Right ventricle myocardium superior (tissue), 1 donor: ENCODE measurements around the gene GSTM2. TPM values are rescaled to one million over a fixed set of nuclear protein-coding genes. Genes with fewer than 3 reads are reported as not detected.
"Not testable (repeated sequence)": the region's sequence is repeated elsewhere in the genome, so short reads cannot be mapped to it uniquely, and the experiment has no call there.

Source experiments
- ATAC-seq: fragments of 200-7000 bp; cut with Tn5 transposase; one replicate; pipeline ENCODE4 v1.9.1; 2020; ENCODE audit warnings: mild to moderate bottlenecking; ENCODE audit not compliant: poor library complexity
- DNase-seq: peaks from one replicate; pipeline ENCODE4 v3.0.0-alpha.2; 2020
- intact Hi-C: fragments of 100-400 bp; cut with DNase I; formaldehyde crosslinking; loops from one replicate; pipeline ENCODE4 v1.11.2; 2022
- total RNA-seq: library from RNA; stranded (reverse); fragmentation: NEBNext Ultra II Directional; extraction: Animal tissue kit (Norgen Biotek cat#: 25700); gene quantifications from one replicate; pipeline ENCODE4 v1.2.1, GENCODE V29; 2021
- donor health status: DM: no; HTN: yes; CAD: no; lungs with severe emphysema.

GSTM2 gene
- total RNA-seq, 1 donor from 2014 or later = 70.8 TPM

- intact Hi-C loops = no loop called here
- no peak for ATAC-seq
- DNase-seq = no peak
These were observed 26.6 kb upstream of the GSTM2 start for GRCh38 chr1:109641078-109641740.

- no peak for ATAC-seq
- intact Hi-C loops = no loop called here
- DNase-seq = no peak
These were observed 26.0 kb upstream of the GSTM2 start for GRCh38 chr1:109641861-109642260.

GRCh38 chr1:109642626-109643025, 25.2 kb upstream of the GSTM2 start:
- ATAC-seq (no peak), DNase-seq (no peak)
- intact Hi-C loops = no loop called here

- ATAC-seq = peak; percentile 92
- intact Hi-C loops = no loop called here
- peak; percentile 91 for DNase-seq
These were observed 24.2 kb upstream of the GSTM2 start for GRCh38 chr1:109643385-109644230.

- intact Hi-C loops = no loop called here
- DNase-seq = no peak
- ATAC-seq = no peak
These were observed 23.2 kb upstream of the GSTM2 start for GRCh38 chr1:109644670-109645069.

GRCh38 chr1:109649491-109649914, 18.4 kb upstream of the GSTM2 start:
- DNase-seq (no peak), ATAC-seq (peak; percentile 48)
- intact Hi-C loops = no loop called here

- no peak for DNase-seq
- intact Hi-C loops = no loop called here
- ATAC-seq = no peak
These were observed 17.2 kb upstream of the GSTM2 start for GRCh38 chr1:109650609-109651008.

- ATAC-seq (no peak), DNase-seq (no peak)
- intact Hi-C loops = no loop called here
These were observed 15.5 kb upstream of the GSTM2 start for GRCh38 chr1:109652402-109652801.

- intact Hi-C loops = no loop called here
- DNase-seq (no peak), ATAC-seq (no peak)
These were observed 14.6 kb upstream of the GSTM2 start for GRCh38 chr1:109653306-109653705.

GRCh38 chr1:109654519-109654918, 13.3 kb upstream of the GSTM2 start:
- no peak for ATAC-seq
- no peak for DNase-seq
- intact Hi-C loops = no loop called here

- peak; percentile 94 for DNase-seq
- intact Hi-C loops = no loop called here
- ATAC-seq = peak; percentile 98
These were observed 12.0 kb upstream of the GSTM2 start, which contains the start of gene GSTM4 for GRCh38 chr1:109655615-109656519. GSTM4 (plus strand) TSS chr1:109656099; CDS start chr1:109656390, 291 bp downstream.

GRCh38 chr1:109657395-109657794, 10.5 kb upstream of the GSTM2 start:
- intact Hi-C loops = no loop called here
- DNase-seq (no peak), ATAC-seq (no peak)

- DNase-seq = no peak
- intact Hi-C loops = no loop called here
- ATAC-seq = no peak
These were observed 9.9 kb upstream of the GSTM2 start for GRCh38 chr1:109657970-109658369.

GRCh38 chr1:109658533-109659042, 9.3 kb upstream of the GSTM2 start:
- intact Hi-C loops = no loop called here
- ATAC-seq (no peak), DNase-seq (no peak)

- no peak for ATAC-seq
- no peak for DNase-seq
- intact Hi-C loops = no loop called here
These were observed 8.7 kb upstream of the GSTM2 start for GRCh38 chr1:109659145-109659544.

GRCh38 chr1:109659997-109660690, 7.7 kb upstream of the GSTM2 start:
- intact Hi-C loops = no loop called here
- no peak for DNase-seq
- no peak for ATAC-seq

GRCh38 chr1:109660691-109661026, 7.2 kb upstream of the GSTM2 start:
- DNase-seq, intact Hi-C loops, ATAC-seq: not testable (repeated sequence)

- ATAC-seq (no peak), DNase-seq (no peak)
- intact Hi-C loops = no loop called here
These were observed 6.5 kb upstream of the GSTM2 start for GRCh38 chr1:109661391-109661790.
